Spleen (tissue), 7 donors: Measurements from ENCODE around the gene FASTKD1.

Experiments
- POLR2A ChIP-seq, 3 donors: fragments of 450-650 bp; IDR thresholded peaks; one replicate each; pipeline ENCODE4 v1.5.1; 2017; ENCODE audit warnings: antibody characterized with exemption in 3 of 3, mild to moderate bottlenecking in 1 of 3
- TF ChIP-seq, protein P1 (sequence below), 11 experiments: fragments of 200-600 bp in 7 of 11; fragments of 450-650 bp in 4 of 11; sonication (generic) in 4 of 11; IDR thresholded peaks in 8 of 11; conservative IDR thresholded peaks in 3 of 11; 1 replicate in 7 of 11; 2 replicates in 4 of 11; pipeline versions ENCODE4 v1.4.0 to v1.8.0; 2016 to 2021; ENCODE audit warnings: antibody characterized with exemption in 11 of 11, inconsistent platforms in 4 of 11, mild to moderate bottlenecking in 1 of 11
- donor health status: DM: no; HTN: no; CAD: no; lungs with moderate emphysema.
- donor health status: DM: no; HTN: no; CAD: no.
- donor health status: DM: no; HTN: no; CAD: no.

- no peak for TF ChIP-seq POLR2A (IDR thresholded peaks at IDR 0.05)
- TF ChIP-seq, protein P1, sequence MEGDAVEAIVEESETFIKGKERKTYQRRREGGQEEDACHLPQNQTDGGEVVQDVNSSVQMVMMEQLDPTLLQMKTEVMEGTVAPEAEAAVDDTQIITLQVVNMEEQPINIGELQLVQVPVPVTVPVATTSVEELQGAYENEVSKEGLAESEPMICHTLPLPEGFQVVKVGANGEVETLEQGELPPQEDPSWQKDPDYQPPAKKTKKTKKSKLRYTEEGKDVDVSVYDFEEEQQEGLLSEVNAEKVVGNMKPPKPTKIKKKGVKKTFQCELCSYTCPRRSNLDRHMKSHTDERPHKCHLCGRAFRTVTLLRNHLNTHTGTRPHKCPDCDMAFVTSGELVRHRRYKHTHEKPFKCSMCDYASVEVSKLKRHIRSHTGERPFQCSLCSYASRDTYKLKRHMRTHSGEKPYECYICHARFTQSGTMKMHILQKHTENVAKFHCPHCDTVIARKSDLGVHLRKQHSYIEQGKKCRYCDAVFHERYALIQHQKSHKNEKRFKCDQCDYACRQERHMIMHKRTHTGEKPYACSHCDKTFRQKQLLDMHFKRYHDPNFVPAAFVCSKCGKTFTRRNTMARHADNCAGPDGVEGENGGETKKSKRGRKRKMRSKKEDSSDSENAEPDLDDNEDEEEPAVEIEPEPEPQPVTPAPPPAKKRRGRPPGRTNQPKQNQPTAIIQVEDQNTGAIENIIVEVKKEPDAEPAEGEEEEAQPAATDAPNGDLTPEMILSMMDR (IDR thresholded peaks at IDR 0.05 in 8 of 11, conservative IDR thresholded peaks at IDR 0.05 in 3 of 11), result no peak
Observed at GRCh38 chr2:169486487-169486886, 87.2 kb downstream of the FASTKD1 start.
